ENCODE results near the gene TRAF2. TPM values are rescaled to one million over a fixed set of nuclear protein-coding genes. Genes with fewer than 3 reads are reported as not detected.

The TRAF2 gene
- total and polyA plus RNA-seq, 2 of the 4 experiments (the other 2 are of a cell fraction): 6.6 to 12.0 TPM

GRCh38 chr9:136917902-136918301, 31.6 kb downstream of the TRAF2 start:
- Histone ChIP-seq H3K4me3 (ENCODE audit: insufficient read depth, low read depth, low read length) (no peak overlapping the region), H4K91ac (ENCODE audit: insufficient read depth, low read depth, low read length) (no peak overlapping the region), H3K27me3 (ENCODE audit: control insufficient read depth, insufficient read depth, low read length) (no peaks in the 10 kb centered on the region), H3K4me1 (ENCODE audit: control insufficient read depth, insufficient read depth, low read length) (no peaks in the 10 kb centered on the region), H3K4ac (ENCODE audit: low read depth, low read length) (no peak overlapping the region), H3K18ac (ENCODE audit: low read depth, low read length) (no peak overlapping the region), H4K8ac (ENCODE audit: low read depth in 2 of 2, low read length in 2 of 2) (no peak overlapping the region), H2AFZ (replicated peaks; ENCODE audit: low read length, poor library complexity) (no peak overlapping the region), H3K14ac (replicated peaks; ENCODE audit: low read depth, low read length) (no peak overlapping the region), H3K36me3 (ENCODE audit: control insufficient read depth, insufficient read depth, low read length) (peaks cover 35% of the 10 kb centered on the region), H3K27ac (ENCODE audit: insufficient read depth, low read length) (no peak overlapping the region), H2BK120ac (ENCODE audit: low read depth, low read length) (no peak overlapping the region), H3K4me2 (ENCODE audit: low read depth, low read length) (no peak overlapping the region), H4K20me1 (ENCODE audit: insufficient read depth, low read length) (peaks cover 5% of the 10 kb centered on the region), H3K9ac (ENCODE audit: low read depth, low read length) (no peak overlapping the region), H3K9me3 (ENCODE audit: control insufficient read depth, insufficient read depth, low read length) (no peaks in the 10 kb centered on the region), H4K5ac (ENCODE audit: low read depth, low read length) (no peak overlapping the region), H2AK9ac (replicated peaks; ENCODE audit: low read depth, low read length, poor library complexity) (no peak overlapping the region), H3K23ac (ENCODE audit: low read depth, low read length) (no peak overlapping the region), H3K9me1 (ENCODE audit: insufficient read depth, low read length) (no peaks in the 10 kb centered on the region), H2BK20ac (ENCODE audit: low read depth, low read length) (no peak overlapping the region), H3K56ac (ENCODE audit: extremely low read depth, insufficient read depth, low read length) (no peak overlapping the region), H2BK15ac (ENCODE audit: low read depth, low read length) (no peak overlapping the region), H2BK5ac (ENCODE audit: low read depth, low read length, poor library complexity, severe bottlenecking) (no peak overlapping the region), H2AK5ac (ENCODE audit: low read depth, low read length) (no peak overlapping the region), H3K79me1 (ENCODE audit: low read depth in 1 of 2, low read length in 2 of 2) (peaks cover 6 to 20% of the 10 kb centered on the region in 2 experiments; a peak in 3 of 4 replicates)
- no CpG with 5 or more reads among the region's 11 CpGs for WGBS, 2 experiments (ENCODE audit: extremely low coverage in 2 of 2, insufficient read length in 1 of 2)
- no TSS peak for BruUV-seq (replicated peaks)
- in situ Hi-C loops (cut with MboI; ENCODE audit: low sequenced_read_pairs) (no loop called here), intact Hi-C loops (cut with micrococcal nuclease) (no loop called here), dilution Hi-C loops (cut with HindIII; ENCODE audit: low sequenced_read_pairs, unreplicated experiment) (no loop called here)
- no peak for DNase-seq
- no peak for ATAC-seq (ENCODE audit: low read depth)
- POLR2A ChIA-PET (ENCODE audit: unreplicated experiment): no interaction called here
- no peak for TF ChIP-seq POLR2A (IDR thresholded peaks at IDR 0.05; ENCODE audit: low read depth, low read length)
- no peak for TF ChIP-seq RCOR1 (IDR thresholded peaks at IDR 0.05; ENCODE audit: insufficient replicate concordance, low read length)
- no peak for TF ChIP-seq MAFK (IDR thresholded peaks at IDR 0.05; ENCODE audit: low read depth, low read length)
- TF ChIP-seq CEBPB (IDR thresholded peaks at IDR 0.05; ENCODE audit: low read depth, low read length): no peak
- no peak for TF ChIP-seq RAD21 (IDR thresholded peaks at IDR 0.05; ENCODE audit: low read length)
- no peak for TF ChIP-seq SMC3 (IDR thresholded peaks at IDR 0.05; ENCODE audit: low read depth, low read length)
- TF ChIP-seq MXI1 (IDR thresholded peaks at IDR 0.05; ENCODE audit: borderline replicate concordance, low read depth, low read length): no peak
- TF ChIP-seq MAZ (IDR thresholded peaks at IDR 0.05; ENCODE audit: borderline replicate concordance, low read depth, low read length): no peak
- TF ChIP-seq, protein P1, sequence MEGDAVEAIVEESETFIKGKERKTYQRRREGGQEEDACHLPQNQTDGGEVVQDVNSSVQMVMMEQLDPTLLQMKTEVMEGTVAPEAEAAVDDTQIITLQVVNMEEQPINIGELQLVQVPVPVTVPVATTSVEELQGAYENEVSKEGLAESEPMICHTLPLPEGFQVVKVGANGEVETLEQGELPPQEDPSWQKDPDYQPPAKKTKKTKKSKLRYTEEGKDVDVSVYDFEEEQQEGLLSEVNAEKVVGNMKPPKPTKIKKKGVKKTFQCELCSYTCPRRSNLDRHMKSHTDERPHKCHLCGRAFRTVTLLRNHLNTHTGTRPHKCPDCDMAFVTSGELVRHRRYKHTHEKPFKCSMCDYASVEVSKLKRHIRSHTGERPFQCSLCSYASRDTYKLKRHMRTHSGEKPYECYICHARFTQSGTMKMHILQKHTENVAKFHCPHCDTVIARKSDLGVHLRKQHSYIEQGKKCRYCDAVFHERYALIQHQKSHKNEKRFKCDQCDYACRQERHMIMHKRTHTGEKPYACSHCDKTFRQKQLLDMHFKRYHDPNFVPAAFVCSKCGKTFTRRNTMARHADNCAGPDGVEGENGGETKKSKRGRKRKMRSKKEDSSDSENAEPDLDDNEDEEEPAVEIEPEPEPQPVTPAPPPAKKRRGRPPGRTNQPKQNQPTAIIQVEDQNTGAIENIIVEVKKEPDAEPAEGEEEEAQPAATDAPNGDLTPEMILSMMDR (conservative IDR thresholded peaks at IDR 0.05; ENCODE audit: low read depth, low read length): no peak
- no peak for TF ChIP-seq FOS (IDR thresholded peaks at IDR 0.05; ENCODE audit: low read depth, low read length)
- no peak for TF ChIP-seq BHLHE40 (IDR thresholded peaks at IDR 0.05; ENCODE audit: low read depth, low read length)
- TF ChIP-seq RFX5 (IDR thresholded peaks at IDR 0.05; ENCODE audit: low read depth, low read length): no peak
- TF ChIP-seq NFE2L2 (IDR thresholded peaks at IDR 0.05; ENCODE audit: low read depth, low read length): no peak
- no peak for TF ChIP-seq ELK1 (IDR thresholded peaks at IDR 0.05; ENCODE audit: borderline replicate concordance, low read depth, low read length)
- TF ChIP-seq CHD1 (IDR thresholded peaks at IDR 0.05; ENCODE audit: low read depth, low read length): no peak
- TF ChIP-seq, protein P2, sequence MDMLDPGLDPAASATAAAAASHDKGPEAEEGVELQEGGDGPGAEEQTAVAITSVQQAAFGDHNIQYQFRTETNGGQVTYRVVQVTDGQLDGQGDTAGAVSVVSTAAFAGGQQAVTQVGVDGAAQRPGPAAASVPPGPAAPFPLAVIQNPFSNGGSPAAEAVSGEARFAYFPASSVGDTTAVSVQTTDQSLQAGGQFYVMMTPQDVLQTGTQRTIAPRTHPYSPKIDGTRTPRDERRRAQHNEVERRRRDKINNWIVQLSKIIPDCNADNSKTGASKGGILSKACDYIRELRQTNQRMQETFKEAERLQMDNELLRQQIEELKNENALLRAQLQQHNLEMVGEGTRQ (IDR thresholded peaks at IDR 0.05; ENCODE audit: low read depth, low read length): no peak
- CTCF ChIA-PET: no interaction called here
